GM12801 (cell line): ENCODE results near the gene GTF3C5.

Source experiments
- TF ChIP-seq, protein P1 (sequence below): IDR thresholded peaks from one replicate; pipeline ENCODE4 v1.5.1; 2011; ENCODE audit warnings: control low read depth; ENCODE audit not compliant: insufficient read length; ENCODE audit errors: extremely low read depth

GTF3C5 gene

GRCh38 chr9:133067006-133067405 lies 36.2 kb downstream of the GTF3C5 start:
- TF ChIP-seq, protein P1, sequence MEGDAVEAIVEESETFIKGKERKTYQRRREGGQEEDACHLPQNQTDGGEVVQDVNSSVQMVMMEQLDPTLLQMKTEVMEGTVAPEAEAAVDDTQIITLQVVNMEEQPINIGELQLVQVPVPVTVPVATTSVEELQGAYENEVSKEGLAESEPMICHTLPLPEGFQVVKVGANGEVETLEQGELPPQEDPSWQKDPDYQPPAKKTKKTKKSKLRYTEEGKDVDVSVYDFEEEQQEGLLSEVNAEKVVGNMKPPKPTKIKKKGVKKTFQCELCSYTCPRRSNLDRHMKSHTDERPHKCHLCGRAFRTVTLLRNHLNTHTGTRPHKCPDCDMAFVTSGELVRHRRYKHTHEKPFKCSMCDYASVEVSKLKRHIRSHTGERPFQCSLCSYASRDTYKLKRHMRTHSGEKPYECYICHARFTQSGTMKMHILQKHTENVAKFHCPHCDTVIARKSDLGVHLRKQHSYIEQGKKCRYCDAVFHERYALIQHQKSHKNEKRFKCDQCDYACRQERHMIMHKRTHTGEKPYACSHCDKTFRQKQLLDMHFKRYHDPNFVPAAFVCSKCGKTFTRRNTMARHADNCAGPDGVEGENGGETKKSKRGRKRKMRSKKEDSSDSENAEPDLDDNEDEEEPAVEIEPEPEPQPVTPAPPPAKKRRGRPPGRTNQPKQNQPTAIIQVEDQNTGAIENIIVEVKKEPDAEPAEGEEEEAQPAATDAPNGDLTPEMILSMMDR = no peak

- TF ChIP-seq, protein P1 = no peak
Observed at GRCh38 chr9:133067813-133068212, 37.0 kb downstream of the GTF3C5 start.

DNA sequence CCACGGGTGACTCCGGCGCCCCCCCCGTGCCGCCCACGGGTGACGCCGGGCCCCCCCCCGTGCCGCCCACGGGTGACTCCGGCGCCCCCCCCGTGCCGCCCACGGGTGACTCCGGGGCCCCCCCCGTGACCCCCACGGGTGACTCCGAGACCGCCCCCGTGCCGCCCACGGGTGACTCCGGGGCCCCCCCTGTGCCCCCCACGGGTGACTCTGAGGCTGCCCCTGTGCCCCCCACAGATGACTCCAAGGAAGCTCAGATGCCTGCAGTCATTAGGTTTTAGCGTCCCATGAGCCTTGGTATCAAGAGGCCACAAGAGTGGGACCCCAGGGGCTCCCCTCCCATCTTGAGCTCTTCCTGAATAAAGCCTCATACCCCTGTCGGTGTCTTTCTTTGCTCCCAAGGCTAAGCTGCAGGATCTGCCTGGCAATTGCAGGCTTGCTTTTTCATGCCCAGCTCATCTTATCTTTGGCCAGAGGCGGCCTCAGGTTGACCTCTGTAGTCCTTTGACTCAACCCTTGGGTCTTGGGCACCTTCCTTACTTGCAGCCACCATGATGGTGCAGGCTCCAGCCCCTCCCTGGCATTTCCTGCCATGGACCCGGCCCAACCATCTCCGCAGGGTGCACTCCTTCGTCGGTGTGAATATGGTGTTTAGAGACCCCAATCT lies 40.8 kb downstream of the GTF3C5 start:
- TF ChIP-seq, protein P1 = no peak

- TF ChIP-seq, protein P1 = no peak
Observed at GRCh38 chr9:133073086-133074014, 42.6 kb downstream of the GTF3C5 start.

DNA sequence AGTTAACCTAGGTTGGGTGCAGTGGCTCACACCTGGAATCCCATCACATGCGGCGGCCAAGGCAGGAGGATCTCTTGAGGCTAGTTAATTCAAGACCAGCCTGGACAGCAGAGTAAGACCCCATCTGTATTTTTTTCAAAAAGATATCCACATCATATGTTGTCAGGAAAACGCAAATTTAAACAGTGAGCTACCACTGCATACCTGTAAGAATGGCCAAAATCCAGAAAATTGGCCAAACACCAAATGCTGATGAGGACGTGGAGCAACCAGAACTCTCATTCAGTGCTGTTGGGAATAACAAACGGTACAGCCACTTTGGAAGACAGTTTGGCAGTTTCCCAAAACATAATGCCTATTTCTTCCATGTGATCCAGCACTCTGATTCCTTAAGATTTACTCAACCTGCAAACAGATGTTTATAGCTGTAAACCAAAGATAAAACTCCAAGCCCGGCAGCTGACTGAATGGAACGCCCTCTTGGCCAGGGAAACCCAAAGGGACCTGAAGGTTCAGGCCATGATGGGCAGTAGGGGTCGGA lies 43.4 kb downstream of the GTF3C5 start:
- TF ChIP-seq, protein P1 = no peak

GRCh38 chr9:133075925-133076630 lies 45.3 kb downstream of the GTF3C5 start:
- TF ChIP-seq, protein P1 = no peak

GRCh38 chr9:133076691-133077090 lies 45.9 kb downstream of the GTF3C5 start:
- TF ChIP-seq, protein P1 = no peak
